Lower lobe of right lung (tissue), 2 donors: ENCODE results near the gene ADAMTSL3. TPM values are rescaled to one million over a fixed set of nuclear protein-coding genes. Genes with fewer than 3 reads are reported as not detected.
"Not testable (repeated sequence)": the region's sequence is repeated elsewhere in the genome, so short reads cannot be mapped to it uniquely, and the experiment has no call there.

ENCODE experiments used
- ATAC-seq, 2 donors: fragments of 200-7000 bp; cut with Tn5 transposase; one replicate each; pipeline ENCODE4 v1.9.1; 2020 to 2022; ENCODE audit warnings: mild to moderate bottlenecking in 2 of 2, moderate library complexity in 2 of 2
- DNase-seq: peaks from one replicate; pipeline ENCODE4 v3.0.0-alpha.2; 2020
- H3K27ac ChIP-seq: fragments of 200-600 bp; one replicate; pipeline ENCODE4 v1.8.0; 2022
- H3K27me3 ChIP-seq: fragments of 200-600 bp; one replicate; pipeline ENCODE4 v1.8.0; 2022; ENCODE audit warnings: low read depth
- H3K36me3 ChIP-seq: fragments of 200-600 bp; one replicate; pipeline ENCODE4 v1.8.0; 2022; ENCODE audit warnings: mild to moderate bottlenecking
- H3K4me1 ChIP-seq: fragments of 200-600 bp; one replicate; pipeline ENCODE4 v1.8.0; 2022
- H3K4me3 ChIP-seq: fragments of 200-600 bp; one replicate; pipeline ENCODE4 v1.8.0; 2022; ENCODE audit warnings: mild to moderate bottlenecking
- H3K9me3 ChIP-seq: fragments of 200-600 bp; one replicate; pipeline ENCODE4 v1.8.0; 2022
- CTCF ChIP-seq: fragments of 200-600 bp; IDR thresholded peaks from one replicate; pipeline ENCODE4 v1.8.0; 2022; ENCODE audit warnings: antibody characterized with exemption, mild to moderate bottlenecking
- intact Hi-C: fragments of 100-400 bp; cut with DNase I; formaldehyde crosslinking; loops from one replicate; pipeline ENCODE4 v1.11.0; 2022
- total RNA-seq: library from RNA; stranded (reverse); fragmentation: NEBNext Ultra II Directional; extraction: Animal tissue kit (Norgen Biotek cat#: 25700); gene quantifications from one replicate; pipeline ENCODE4 v1.2.1, GENCODE V29; 2021
- donor health status: DM: no; HTN: yes; CAD: no; lungs with severe emphysema.

ADAMTSL3 gene
- total RNA-seq, 1 donor from 2014 or later, result 26.4 TPM

GRCh38 chr15:84079885-84080777 is 426.2 kb downstream of the ADAMTSL3 start:
- H3K27me3 ChIP-seq, result peaks cover 54% of the 10 kb centered on the region
- H3K27ac ChIP-seq, result no peak overlapping the region
- no peaks in the 10 kb centered on the region for H3K36me3 ChIP-seq
- DNase-seq (peak; percentile 59), ATAC-seq (peak; percentile 47 to 57)
- TF ChIP-seq CTCF, result no peak
- peak overlapping the region; percentile 42 for H3K4me3 ChIP-seq
- intact Hi-C loops, result no loop called here
- H3K4me1 ChIP-seq, result peaks cover 9% of the 10 kb centered on the region
- H3K9me3 ChIP-seq, result no peaks in the 10 kb centered on the region

- H3K9me3 ChIP-seq, H3K4me1 ChIP-seq, ATAC-seq, DNase-seq, H3K36me3 ChIP-seq, H3K4me3 ChIP-seq, intact Hi-C loops, H3K27ac ChIP-seq: not testable (repeated sequence)
- H3K27me3 ChIP-seq, result peaks cover 54% of the 10 kb centered on the region
Observed at GRCh38 chr15:84080778-84081084, 426.8 kb downstream of the ADAMTSL3 start.

GRCh38 chr15:84081391-84082168 is 427.7 kb downstream of the ADAMTSL3 start:
- DNase-seq, result no peak
- Histone ChIP-seq H3K27ac (no peak overlapping the region), H3K4me1 (peaks cover 9% of the 10 kb centered on the region), H3K4me3 (no peak overlapping the region), H3K9me3 (no peaks in the 10 kb centered on the region), H3K36me3 (no peaks in the 10 kb centered on the region), H3K27me3 (peaks cover 54% of the 10 kb centered on the region)
- ATAC-seq, result no peak
- TF ChIP-seq CTCF, result no peak
- intact Hi-C loops, result no loop called here

- intact Hi-C loops, result no loop called here
- ATAC-seq (no peak), DNase-seq (no peak)
- H3K4me3 ChIP-seq, result no peak overlapping the region
- H3K27ac ChIP-seq, result no peak overlapping the region
- H3K9me3 ChIP-seq, result no peaks in the 10 kb centered on the region
- no peaks in the 10 kb centered on the region for H3K36me3 ChIP-seq
- peaks cover 48% of the 10 kb centered on the region for H3K27me3 ChIP-seq
- no peak for TF ChIP-seq CTCF
- peaks cover 9% of the 10 kb centered on the region for H3K4me1 ChIP-seq
Observed at GRCh38 chr15:84082739-84083138, 428.8 kb downstream of the ADAMTSL3 start.

- ATAC-seq, H3K27ac ChIP-seq, H3K36me3 ChIP-seq, H3K9me3 ChIP-seq, intact Hi-C loops, H3K4me3 ChIP-seq, DNase-seq, H3K4me1 ChIP-seq: not testable (repeated sequence)
- peaks cover 23% of the 10 kb centered on the region for H3K27me3 ChIP-seq
Observed at GRCh38 chr15:84086071-84086470, 432.1 kb downstream of the ADAMTSL3 start.

Other genes with a start within 250 kb of the ADAMTSL3 start
- gene SH3GL3, start 206.8 kb upstream of the ADAMTSL3 start, total RNA-seq, result 2.6 TPM